NCI-H187 treated with DMSO at 0.1 percent for 48 hours (cell line): Measurements from ENCODE around the gene RANBP9.

Experiments used
- DNase-seq: peaks from one replicate; lab custom pipeline; 2025; lab: John Stamatoyannopoulos, UW

Gene RANBP9

GRCh38 chr6:13678255-13678983 lies 33.2 kb downstream of the RANBP9 start:
- no peak for DNase-seq

- DNase-seq = no peak
These were observed 33.8 kb downstream of the RANBP9 start for GRCh38 chr6:13677878-13678254.

- no peak for DNase-seq
These were observed 35.0 kb downstream of the RANBP9 start for GRCh38 chr6:13676551-13677156.

- no peak for DNase-seq
These were observed 37.0 kb downstream of the RANBP9 start for GRCh38 chr6:13674533-13675190.

DNA sequence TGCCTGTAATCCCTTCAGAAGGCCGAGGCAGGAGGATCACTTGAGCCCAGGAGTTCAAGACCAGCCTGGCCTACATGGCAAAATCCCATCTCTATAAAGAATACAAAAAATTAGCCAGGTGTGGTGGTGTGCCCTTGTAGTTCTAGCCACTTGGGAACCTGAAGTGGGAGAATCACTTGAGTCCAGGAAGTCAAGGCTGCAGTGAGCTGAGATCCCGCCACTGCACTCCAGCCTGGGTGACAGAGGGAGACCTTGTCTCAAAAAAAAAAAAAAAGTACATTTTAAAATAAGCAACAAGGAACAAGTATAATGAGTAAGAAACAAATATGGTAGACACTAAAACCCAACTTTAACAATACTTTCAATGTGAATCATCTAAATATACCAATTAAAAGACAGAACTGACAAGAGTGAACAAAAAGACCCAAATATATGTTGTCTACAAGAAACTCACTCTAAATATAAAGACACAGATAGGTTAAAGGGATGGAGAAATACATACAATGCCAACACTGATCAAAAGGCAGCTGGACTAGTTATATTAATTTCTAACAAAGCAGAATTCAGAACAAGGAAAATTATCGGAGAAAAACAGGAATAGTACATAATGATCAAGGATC lies 37.7 kb downstream of the RANBP9 start:
- DNase-seq = no peak

- DNase-seq = no peak
These were observed 38.3 kb downstream of the RANBP9 start for GRCh38 chr6:13673368-13673767.

- DNase-seq = no peak
These were observed 38.7 kb downstream of the RANBP9 start for GRCh38 chr6:13672904-13673303.

- DNase-seq = no peak
These were observed 40.0 kb downstream of the RANBP9 start for GRCh38 chr6:13671548-13672127.

DNA sequence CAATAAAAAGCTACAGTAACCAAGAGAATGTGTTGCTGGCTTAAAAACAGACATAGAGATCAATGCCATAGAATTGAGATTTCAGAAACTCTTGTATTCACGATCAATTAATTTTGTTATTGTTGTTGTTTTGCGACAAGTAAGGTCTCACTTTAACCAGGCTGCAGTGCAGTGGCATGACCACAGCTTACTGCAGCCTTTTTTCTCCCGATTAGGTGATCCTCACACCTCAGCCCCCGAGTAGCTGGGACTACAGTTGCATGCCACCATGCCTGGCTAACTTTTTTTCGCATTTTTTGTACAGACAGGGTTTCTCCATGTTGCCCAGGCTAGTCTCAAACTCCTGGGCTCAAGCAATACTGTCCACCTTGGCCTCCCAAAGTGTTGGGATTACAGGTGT lies 42.2 kb downstream of the RANBP9 start:
- DNase-seq = no peak

GRCh38 chr6:13668291-13668928 lies 43.2 kb downstream of the RANBP9 start:
- DNase-seq = no peak

GRCh38 chr6:13667655-13668054 lies 44.0 kb downstream of the RANBP9 start:
- DNase-seq = no peak

- DNase-seq = no peak
These were observed 45.2 kb downstream of the RANBP9 start for GRCh38 chr6:13666194-13667105.

DNA sequence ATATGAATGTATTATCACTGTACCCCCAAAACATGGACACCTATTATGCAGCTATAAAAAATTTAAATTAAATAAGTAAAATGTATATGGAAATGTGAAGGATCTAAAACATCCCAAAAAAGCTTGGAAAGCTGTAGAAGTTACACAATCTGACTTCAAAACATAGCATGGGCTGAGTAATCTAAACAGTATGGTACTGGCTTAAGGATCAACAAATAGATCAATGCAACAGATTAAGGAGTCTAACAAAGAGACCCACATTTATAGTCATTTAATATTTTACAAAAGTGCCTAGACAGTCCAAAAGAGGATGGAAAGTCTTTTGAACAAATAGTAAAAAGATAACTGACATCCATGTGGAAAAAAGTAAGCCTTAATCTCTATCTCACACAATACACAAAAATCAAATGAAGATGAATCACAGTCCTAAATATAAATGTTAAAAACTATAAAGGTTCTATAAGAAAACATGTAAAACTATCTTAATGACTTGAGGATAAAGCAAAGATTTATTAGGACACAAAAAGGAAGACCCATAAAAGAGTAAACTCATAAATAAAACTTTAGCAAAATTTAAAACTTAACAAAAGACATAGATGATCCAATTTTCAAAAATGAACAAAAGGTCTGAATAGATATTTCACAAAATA lies 46.8 kb downstream of the RANBP9 start:
- no peak for DNase-seq

DNA sequence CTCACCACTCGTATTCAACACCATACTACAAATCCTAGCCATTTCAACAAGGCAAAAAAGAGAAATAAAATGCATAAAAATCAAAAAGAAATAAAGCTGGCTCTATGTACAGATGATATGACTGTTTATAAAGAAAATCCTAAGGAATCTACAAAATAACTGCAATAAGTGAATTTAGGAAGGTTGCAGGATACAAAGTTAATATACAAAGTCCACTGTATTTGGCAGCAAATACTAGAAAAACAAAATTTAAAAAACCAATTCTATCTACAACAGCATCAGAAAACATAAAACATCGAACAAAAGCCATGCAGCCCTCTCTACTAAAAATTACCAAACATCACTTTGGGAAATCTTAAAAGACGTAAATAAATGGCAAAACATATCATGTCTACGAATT lies 47.6 kb downstream of the RANBP9 start:
- no peak for DNase-seq

GRCh38 chr6:13662651-13663334 lies 48.8 kb downstream of the RANBP9 start:
- no peak for DNase-seq

DNA sequence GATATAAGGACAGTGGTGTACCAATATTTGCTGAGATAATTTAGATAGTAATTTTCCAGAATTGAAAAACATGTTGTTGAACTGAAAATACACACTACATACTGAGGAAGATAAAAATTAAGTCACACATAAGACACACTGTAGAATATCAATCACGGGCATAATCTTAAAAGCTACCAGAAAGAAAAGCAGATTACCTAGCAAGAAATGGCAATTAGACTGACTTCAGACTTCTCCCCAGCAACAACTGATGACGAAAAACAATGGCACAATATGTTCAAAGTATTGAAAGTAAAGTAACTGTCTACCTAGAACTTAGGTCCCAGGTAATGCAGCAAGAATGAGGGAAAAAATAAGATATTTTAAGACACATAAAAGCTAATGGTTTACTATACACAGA lies 50.0 kb downstream of the RANBP9 start:
- no peak for DNase-seq

- DNase-seq = no peak
These were observed 50.7 kb downstream of the RANBP9 start for GRCh38 chr6:13660893-13661292.

- no peak for DNase-seq
These were observed 51.4 kb downstream of the RANBP9 start for GRCh38 chr6:13660273-13660672.

DNA sequence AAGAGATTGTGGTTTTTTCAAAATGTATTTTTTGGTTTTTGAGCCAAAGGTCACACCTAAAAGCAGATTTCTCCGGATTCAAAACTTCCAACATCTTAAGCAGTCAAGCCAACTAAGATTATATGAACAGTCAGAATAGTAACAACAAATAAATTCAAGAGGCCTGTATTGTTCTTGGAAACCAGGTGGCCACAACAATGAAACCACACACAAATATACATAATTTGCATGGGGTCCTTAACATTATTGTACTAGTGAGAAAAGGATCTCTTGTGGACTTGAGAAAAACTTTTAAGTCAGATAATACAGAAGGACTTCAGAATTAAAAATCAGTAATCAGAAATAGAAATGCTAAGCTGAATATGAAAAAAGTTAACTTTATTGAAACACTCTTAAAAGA lies 55.9 kb downstream of the RANBP9 start:
- no peak for DNase-seq

- DNase-seq = no peak
These were observed 57.1 kb downstream of the RANBP9 start for GRCh38 chr6:13654496-13654895.
